B cell (primary cell): ENCODE results near the gene STAT2. TPM values are rescaled to one million over a fixed set of nuclear protein-coding genes. Genes with fewer than 3 reads are reported as not detected.

Experiments used
- ATAC-seq: fragments of 200-7000 bp; cut with Tn5 transposase; one replicate; pipeline ENCODE4 v1.10.0; 2021; ENCODE audit warnings: low read depth, mild to moderate bottlenecking, moderate number of reproducible peaks, moderate library complexity
- CTCF ChIA-PET: fragments of 350-600 bp; sonication (Branson Sonifier 250); formaldehyde crosslinking; loops from one replicate; lab custom pipeline; 2021; ENCODE audit warnings: antibody characterized with exemption, inconsistent platforms; lab: Charles Lee
- POLR2A ChIA-PET: fragments of 350-600 bp; sonication (Branson Sonifier 250); formaldehyde crosslinking; loops from one replicate; lab custom pipeline; 2021; ENCODE audit warnings: antibody characterized with exemption; lab: Charles Lee
- DNase-seq: peaks from one replicate; pipeline ENCODE4 v3.0.0; 2013
- H2AFZ ChIP-seq: 2 replicates; pipeline ENCODE4 v1.6.1; 2012; ENCODE audit warnings: mild to moderate bottlenecking, low read depth, low read length; ENCODE audit not compliant: insufficient read depth, poor library complexity, severe bottlenecking
- H3K27ac ChIP-seq, 2 donors: 1 replicate in 1 of 2; 2 replicates in 1 of 2; pipeline ENCODE4 v1.5.1; 2012 to 2013; ENCODE audit warnings: low read length in 2 of 2, mild to moderate bottlenecking in 2 of 2, moderate library complexity in 1 of 2
- H3K27me3 ChIP-seq, 4 experiments: fragments of 200-600 bp in 1 of 4; sonication (generic) in 1 of 4; replicated peaks in 1 of 4; 1 replicate in 2 of 4; 2 replicates in 2 of 4; pipeline versions ENCODE4 v1.6.1 to v1.7.0; 2013 to 2016; ENCODE audit warnings: low read length in 3 of 4, mild to moderate bottlenecking in 2 of 4, mixed read lengths in 1 of 4, moderate library complexity in 1 of 4; ENCODE audit not compliant: insufficient read depth in 4 of 4, control insufficient read depth in 3 of 4; ENCODE audit errors: control extremely low read depth in 1 of 4
- H3K36me3 ChIP-seq, 2 experiments: replicated peaks in 1 of 2; 1 replicate in 1 of 2; 2 replicates in 1 of 2; pipeline versions ENCODE4 v1.6.1 to v1.7.1; 2013; ENCODE audit warnings: low read length in 1 of 2; ENCODE audit not compliant: insufficient read depth in 2 of 2, control insufficient read depth in 1 of 2; ENCODE audit errors: control extremely low read depth in 1 of 2, extremely low read depth in 1 of 2
- H3K4me1 ChIP-seq, 2 donors: fragments of 200-600 bp in 1 of 2; sonication (generic) in 1 of 2; 1 replicate in 1 of 2; 2 replicates in 1 of 2; pipeline versions ENCODE4 v1.5.1 to v1.6.1; 2013 to 2017; ENCODE audit warnings: low read length in 2 of 2; ENCODE audit not compliant: control insufficient read depth in 2 of 2, insufficient read depth in 2 of 2
- H3K4me2 ChIP-seq: replicated peaks from 2 replicates; pipeline ENCODE3; 2012; ENCODE audit warnings: mild to moderate bottlenecking, low read depth, low read length; ENCODE audit not compliant: poor library complexity, severe bottlenecking
- H3K4me3 ChIP-seq, 5 experiments: fragments of 200-600 bp in 1 of 5; sonication (generic) in 1 of 5; 1 replicate in 3 of 5; 2 replicates in 2 of 5; pipeline versions ENCODE4 v1.5.1 to v1.7.0; 2011 to 2016; ENCODE audit warnings: low read length in 4 of 5, mild to moderate bottlenecking in 4 of 5, low read depth in 2 of 5, control low read depth in 1 of 5, moderate library complexity in 1 of 5; ENCODE audit not compliant: insufficient read depth in 1 of 5; ENCODE audit errors: control extremely low read depth in 1 of 5, extremely low read depth in 1 of 5
- H3K79me2 ChIP-seq: fragments of 200-600 bp; sonication (generic); one replicate; pipeline ENCODE4 v1.6.0; 2016; ENCODE audit warnings: low read length; ENCODE audit not compliant: control insufficient read depth, insufficient read depth
- H3K9ac ChIP-seq: fragments of 200-600 bp; sonication (generic); 2 replicates; pipeline ENCODE4 v1.6.1; 2017; ENCODE audit warnings: mild to moderate bottlenecking, low read length, moderate library complexity
- H3K9me3 ChIP-seq, 3 donors: one replicate each; pipeline versions ENCODE4 v1.6.1 to v1.7.1; 2013; ENCODE audit warnings: low read length in 2 of 3; ENCODE audit not compliant: control insufficient read depth in 2 of 3, insufficient read depth in 1 of 3; ENCODE audit errors: control extremely low read depth in 1 of 3
- H4K20me1 ChIP-seq: 2 replicates; pipeline ENCODE4 v1.6.0; 2012; ENCODE audit warnings: mild to moderate bottlenecking, low read length; ENCODE audit not compliant: insufficient read depth, control insufficient read depth, poor library complexity, severe bottlenecking
- H3K27ac Mint-ChIP-seq: one replicate; pipeline ENCODE4 v1.8.0; 2021; ENCODE audit warnings: mixed read lengths
- H3K27me3 Mint-ChIP-seq: one replicate; pipeline ENCODE4 v1.8.0; 2021; ENCODE audit warnings: mixed read lengths
- H3K4me1 Mint-ChIP-seq: one replicate; pipeline ENCODE4 v1.8.0; 2021; ENCODE audit warnings: mixed read lengths
- H3K4me3 Mint-ChIP-seq: one replicate; pipeline ENCODE4 v1.8.0; 2021; ENCODE audit warnings: mixed read lengths
- H3K9me3 Mint-ChIP-seq: one replicate; pipeline ENCODE4 v1.8.0; 2022; ENCODE audit warnings: mixed read lengths; ENCODE audit not compliant: insufficient read depth
- CTCF ChIP-seq: fragments of 200-600 bp; IDR thresholded peaks from one replicate; pipeline ENCODE4 v1.8.0; 2022; ENCODE audit warnings: antibody characterized with exemption, mild to moderate bottlenecking
- EZH2 ChIP-seq: IDR thresholded peaks from 2 replicates; pipeline ENCODE4 v1.6.1; 2012; ENCODE audit warnings: borderline replicate concordance, low read depth, mild to moderate bottlenecking, moderate library complexity, low read length; ENCODE audit not compliant: insufficient read depth, poor library complexity, severe bottlenecking
- WGBS: methylation state at CpG from one replicate; pipeline ENCODE4 v1.1.5; 2013; ENCODE audit warnings: missing lambda C conversion rate; ENCODE audit not compliant: insufficient coverage; 5-methylcytosine and 5-hydroxymethylcytosine counted together
- intact Hi-C: fragments of 100-400 bp; cut with micrococcal nuclease; formaldehyde crosslinking; loops from one replicate; pipeline ENCODE4 v1.10.0; 2022
- polyA plus RNA-seq: library from polyadenylated mRNA; depleted of rRNA; stranded (reverse); fragments of >200 nt; gene quantifications from 2 replicates; pipeline ENCODE4 v1.2.3, GENCODE V29; 2012
- total RNA-seq, 2 donors: library from RNA; stranded (reverse); fragments of 120-200 nt in 1 of 2; gene quantifications; 1 replicate in 1 of 2; 2 replicates in 1 of 2; pipeline versions ENCODE4 v1.2.3 to v1.2.4, GENCODE V29; 2013 to 2022

STAT2 gene
- total and polyA plus RNA-seq, 2 donors (not counting 1 experiment from before 2014, with no cell fraction given) = 261 to 298 TPM

GRCh38 chr12:56330936-56331490 lies 28.9 kb downstream of the STAT2 start:
- Mint-ChIP-seq H3K9me3 (no peaks in the 10 kb centered on the region), H3K27ac (peak overlapping the region; percentile 33), H3K27me3 (no peaks in the 10 kb centered on the region), H3K4me1 (peaks cover 29% of the 10 kb centered on the region), H3K4me3 (no peak overlapping the region)
- Histone ChIP-seq H3K27me3 (no peaks in the 10 kb centered on the region), H3K9me3 (no peaks in the 10 kb centered on the region), H4K20me1 (no peaks in the 10 kb centered on the region), H3K27ac (no peak overlapping the region), H3K9ac (no peak overlapping the region), H3K4me3 (no peak overlapping the region), H3K4me2 (no peak overlapping the region), H2AFZ (no peak overlapping the region), H3K79me2 (peaks cover 23% of the 10 kb centered on the region), H3K36me3 (peaks cover 6 to 24% of the 10 kb centered on the region in 2 experiments), H3K4me1 (peaks cover 18 to 21% of the 10 kb centered on the region in 2 donors)
- POLR2A ChIA-PET = interaction anchor here (0.7 to 0.9 kb wide), 2 partner anchors 29 to 123 kb away, joined by 4 read pairs; partner anchors contain the start of gene STAT2
- intact Hi-C loops = no loop called here
- no peak for DNase-seq
- no peak for ATAC-seq
- CTCF ChIA-PET = interaction anchor here (0.6 to 1.1 kb wide), 2 partner anchors 114 to 133 kb away, joined by 3 read pairs; no protein-coding TSS in a partner anchor
- WGBS = no CpG with 5 or more reads among the region's 7 CpGs
- no peak for TF ChIP-seq CTCF
- no peak for TF ChIP-seq EZH2

- Mint-ChIP-seq H3K27me3 (no peaks in the 10 kb centered on the region), H3K4me1 (peaks cover 4% of the 10 kb centered on the region), H3K27ac (no peak overlapping the region), H3K4me3 (no peak overlapping the region), H3K9me3 (no peaks in the 10 kb centered on the region)
- ChIA-PET POLR2A (interaction anchor here (0.9 kb wide), 1 partner anchor 11 kb away, joined by 4 read pairs; no protein-coding TSS in a partner anchor), CTCF (interaction anchor here (0.6 to 0.7 kb wide), 2 partner anchors 138 to 164 kb away, joined by 3 read pairs; no protein-coding TSS in a partner anchor)
- Histone ChIP-seq H3K27me3 (no peaks in the 10 kb centered on the region), H2AFZ (no peak overlapping the region), H3K79me2 (peaks cover 8% of the 10 kb centered on the region), H4K20me1 (no peaks in the 10 kb centered on the region), H3K4me2 (no peak overlapping the region), H3K9me3 (no peaks in the 10 kb centered on the region), H3K9ac (no peak overlapping the region), H3K36me3 (peaks cover 10 to 59% of the 10 kb centered on the region in 2 experiments), H3K4me1 (no peaks in the 10 kb centered on the region), H3K4me3 (no peak overlapping the region), H3K27ac (no peak overlapping the region)
- DNase-seq = no peak
- ATAC-seq = no peak
- intact Hi-C loops = no loop called here
- TF ChIP-seq CTCF (no peak), EZH2 (no peak)
- 81% methylated on average over 4 of the region's 6 CpGs for WGBS
Measured at GRCh38 chr12:56326533-56326932, 33.4 kb downstream of the STAT2 start.
